Measurements from ENCODE around the gene POM121L12.

DNA sequence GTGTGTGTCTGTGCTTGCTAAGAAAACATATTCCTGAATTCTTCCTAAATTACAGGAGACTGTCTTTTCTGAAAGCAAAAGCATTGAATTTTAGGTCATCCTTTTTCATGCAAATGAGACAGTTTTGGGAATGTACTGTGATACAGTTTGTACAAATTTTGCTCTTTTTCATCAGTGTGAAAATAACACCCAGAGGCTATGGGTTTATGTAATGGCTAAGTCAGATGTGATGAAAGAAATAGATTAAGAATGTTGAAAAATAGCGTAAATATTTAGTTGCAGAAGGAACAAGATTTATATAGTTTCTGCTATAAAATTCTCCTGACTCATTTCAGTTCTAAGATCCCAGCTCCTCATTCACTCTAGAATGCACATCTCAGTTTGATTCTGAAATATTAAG, 24.6 kb downstream of the POM121L12 start:
- TF ChIP-seq CTCF (IDR thresholded peaks at IDR 0.05) (no peak), POLR2A (IDR thresholded peaks at IDR 0.05) (no peak), POLR2AphosphoS5 (IDR thresholded peaks at IDR 0.05; ENCODE audit: insufficient read depth in 1 of 2, low read depth in 1 of 2) (no peak)
